Endothelial cell of hepatic sinusoid (primary cell): ENCODE results near the gene SPC25.
"Not testable (repeated sequence)": the region's sequence is repeated elsewhere in the genome, so short reads cannot be mapped to it uniquely, and the experiment has no call there.

Experiments used
- in situ Hi-C: cut with HindIII; loops from 2 replicates; pipeline ENCODE4 v1.10.0; 2017; ENCODE audit warnings: low sequenced_read_pairs

Gene SPC25, protein sequence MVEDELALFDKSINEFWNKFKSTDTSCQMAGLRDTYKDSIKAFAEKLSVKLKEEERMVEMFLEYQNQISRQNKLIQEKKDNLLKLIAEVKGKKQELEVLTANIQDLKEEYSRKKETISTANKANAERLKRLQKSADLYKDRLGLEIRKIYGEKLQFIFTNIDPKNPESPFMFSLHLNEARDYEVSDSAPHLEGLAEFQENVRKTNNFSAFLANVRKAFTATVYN

DNA sequence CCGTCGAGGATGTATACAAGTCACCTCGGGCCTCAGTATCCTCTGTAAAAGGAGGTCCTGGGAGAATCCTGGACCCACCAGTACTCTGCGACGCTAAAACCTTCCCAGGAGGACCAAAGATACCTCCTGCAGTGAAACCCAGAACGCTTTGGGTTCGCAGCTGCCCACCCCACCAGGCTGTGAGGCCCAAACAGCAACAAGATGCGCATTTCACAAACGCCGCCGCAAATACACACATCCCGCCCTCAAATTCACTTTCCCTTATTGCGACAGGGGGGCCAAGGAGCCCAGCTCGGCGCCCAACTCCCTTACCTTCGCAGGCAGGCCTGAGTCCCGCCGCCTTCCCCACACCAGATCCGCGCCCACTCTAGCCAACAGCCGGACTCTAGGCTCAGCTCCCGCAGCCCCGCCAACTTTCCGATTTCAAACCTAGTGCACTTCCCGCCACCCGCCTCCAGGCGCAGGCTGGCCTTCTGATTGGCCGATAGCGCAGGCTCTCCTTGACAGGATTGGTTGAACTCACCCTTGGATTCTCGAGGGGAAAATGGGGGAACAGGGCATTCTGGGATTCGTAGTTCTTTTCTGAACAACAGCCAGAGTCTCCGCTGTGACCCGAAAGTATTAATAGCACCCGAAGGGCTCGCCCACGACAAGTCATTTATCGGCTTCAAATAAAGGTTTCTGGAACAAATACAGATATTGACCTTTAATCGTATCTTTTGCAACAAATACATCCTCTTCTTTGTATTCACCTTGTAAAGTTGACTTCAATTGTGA, at the start of gene SPC25:
Gene SPC25 (minus strand): TSS at position 425 of the 777 bp plus-strand sequence. CDS start 911 bp downstream, outside the sequence.
- in situ Hi-C loops, result no loop called here

DNA sequence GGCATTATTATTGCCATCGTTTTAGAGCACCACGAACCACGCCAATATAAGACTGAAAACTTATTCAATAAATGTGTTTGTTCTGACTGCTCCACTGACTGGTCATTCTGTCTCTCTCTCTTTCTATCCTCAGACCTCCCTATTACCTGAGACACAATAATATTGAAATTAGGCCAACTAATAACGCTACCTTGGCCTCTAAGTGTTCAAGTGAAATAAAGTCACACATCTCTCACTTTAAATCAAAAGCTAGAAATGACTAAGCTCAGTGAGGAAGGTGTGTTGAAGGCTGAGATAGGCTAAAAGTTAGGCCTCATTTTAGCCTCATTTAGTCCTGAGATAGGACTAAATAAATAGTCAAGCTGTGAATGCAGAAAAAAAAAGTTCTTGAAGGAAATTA, 49.7 kb upstream of the SPC25 start:
- in situ Hi-C loops, result no loop called here

DNA sequence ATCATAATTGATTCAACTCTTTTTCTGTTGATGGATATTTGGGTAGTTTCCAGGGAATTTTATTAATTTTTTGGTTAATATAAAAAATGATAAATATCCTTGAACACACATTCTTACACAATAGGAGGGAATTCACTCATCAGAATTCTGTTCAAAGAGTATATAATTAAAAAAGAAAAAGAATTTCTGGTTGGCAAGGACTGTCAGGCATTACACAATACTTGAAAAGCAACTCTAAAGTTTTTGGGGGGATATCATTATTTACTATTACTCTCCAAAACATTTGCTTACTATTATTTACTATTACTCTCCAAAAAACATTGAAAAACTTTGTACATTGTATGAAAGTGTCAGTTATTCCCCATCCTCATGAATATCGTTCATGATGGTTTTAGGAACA, 48.8 kb upstream of the SPC25 start:
- in situ Hi-C loops, result no loop called here

DNA sequence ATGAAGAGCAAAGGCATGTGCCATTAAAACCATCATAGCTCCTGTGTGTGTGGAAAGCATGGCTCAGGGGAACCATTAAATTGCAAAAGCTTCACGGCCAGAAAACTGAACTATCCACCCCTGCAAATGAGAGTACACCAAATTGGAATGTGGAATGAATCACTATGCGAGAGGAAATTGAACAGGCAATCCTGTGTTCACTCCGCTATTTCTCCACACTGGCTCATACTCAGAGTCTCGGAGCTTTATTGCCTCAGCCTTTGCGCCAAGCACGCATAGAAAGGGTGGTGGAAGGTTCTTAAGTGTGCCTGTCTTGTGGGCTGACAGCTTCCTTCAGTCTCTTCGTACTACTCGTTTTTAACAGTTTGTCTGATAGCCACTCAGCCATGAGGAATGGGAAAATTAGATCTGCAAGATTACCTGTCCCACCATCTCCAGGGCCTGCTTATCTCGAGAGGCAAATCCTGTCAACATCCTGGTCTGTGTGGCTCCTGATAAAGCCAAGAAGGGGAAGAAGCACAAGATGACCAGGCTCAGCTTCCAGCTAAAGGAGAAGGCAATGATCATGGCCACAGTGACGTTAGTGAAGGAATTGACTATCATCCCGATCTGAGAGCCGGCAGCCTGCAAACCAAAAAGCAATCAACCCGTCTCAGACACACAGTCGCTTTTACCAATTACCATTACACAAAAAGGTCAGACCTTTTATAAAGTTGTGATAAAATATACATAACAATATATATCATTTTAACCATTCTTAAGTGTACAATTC, 45.8 kb upstream of the SPC25 start:
- in situ Hi-C loops, result no loop called here

DNA sequence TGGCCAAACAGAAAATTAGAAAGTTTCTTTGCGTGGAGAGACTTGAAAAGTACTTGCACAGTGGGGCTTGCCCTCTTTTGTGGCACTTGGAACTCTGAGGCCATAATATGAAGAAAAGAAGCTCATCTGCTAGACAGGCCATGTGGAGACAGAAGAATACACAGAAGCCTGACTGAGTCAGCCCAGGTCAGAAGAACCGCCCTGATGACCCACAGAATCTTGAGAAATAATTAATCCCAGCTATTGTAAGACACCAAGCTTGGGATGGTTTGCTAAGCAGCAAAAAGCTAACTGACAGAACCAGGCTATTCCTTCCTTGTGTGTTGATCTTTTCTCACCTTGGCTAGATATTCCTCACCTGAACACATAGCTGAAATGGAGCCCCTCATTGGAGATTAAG, 44.6 kb upstream of the SPC25 start:
- in situ Hi-C loops, result no loop called here

DNA sequence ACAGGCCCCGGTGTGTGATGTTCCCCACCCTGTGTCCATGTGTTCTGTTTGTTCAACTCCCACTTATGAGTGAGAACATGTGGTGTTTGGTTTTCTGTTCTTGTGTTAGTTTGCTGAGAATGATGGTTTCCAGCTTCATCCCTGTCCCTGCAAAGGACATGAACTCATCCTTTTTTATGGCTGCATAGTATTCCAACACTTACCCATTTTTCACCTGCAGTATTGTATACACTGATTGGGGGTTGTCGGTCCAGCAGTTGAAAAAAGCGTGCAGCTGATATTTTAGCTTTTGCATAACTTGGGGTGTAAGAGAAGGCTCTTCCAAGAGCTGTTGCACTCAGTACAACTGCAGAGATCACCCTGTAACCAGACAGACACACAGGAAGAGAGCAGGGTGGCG, 41.9 kb upstream of the SPC25 start:
- in situ Hi-C loops, result not testable (repeated sequence)

DNA sequence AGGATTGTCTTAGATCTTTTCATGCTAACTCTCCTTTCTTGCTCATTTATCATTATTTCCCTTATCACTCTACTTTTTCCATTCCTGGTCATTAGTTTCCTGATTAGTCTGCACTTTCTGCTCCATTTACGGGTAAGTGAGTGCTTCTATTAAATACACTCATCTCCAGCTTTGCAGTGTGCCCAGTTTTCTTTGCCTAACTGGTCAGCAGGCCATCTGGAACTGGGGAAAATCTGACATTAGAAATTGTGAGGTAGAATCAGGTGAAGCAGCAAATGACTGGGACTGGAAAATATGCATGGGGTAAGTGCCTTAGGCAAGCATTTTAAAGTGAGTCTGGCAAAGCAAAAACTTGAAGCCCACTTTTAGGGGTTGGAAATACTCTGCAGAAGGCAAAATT, 40.0 kb upstream of the SPC25 start:
- in situ Hi-C loops, result no loop called here

DNA sequence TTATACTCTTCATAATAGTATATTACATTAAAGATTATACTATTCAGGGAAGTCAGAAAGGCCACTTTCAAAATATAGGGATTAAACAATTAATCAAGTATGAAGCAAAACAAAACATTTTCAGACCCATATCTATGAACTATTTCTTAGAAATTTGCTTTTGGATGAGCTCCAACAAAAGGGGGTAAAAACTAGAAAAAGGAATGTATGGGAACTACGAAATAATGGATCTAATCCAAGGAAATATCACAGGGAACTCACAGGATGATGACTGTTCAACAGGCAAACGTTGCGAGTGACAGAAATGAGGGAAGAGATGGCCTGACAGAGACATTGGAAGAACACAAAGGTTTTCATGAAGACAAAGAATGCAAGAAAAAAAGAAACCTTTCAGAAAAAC, 38.8 kb upstream of the SPC25 start:
- in situ Hi-C loops, result no loop called here

DNA sequence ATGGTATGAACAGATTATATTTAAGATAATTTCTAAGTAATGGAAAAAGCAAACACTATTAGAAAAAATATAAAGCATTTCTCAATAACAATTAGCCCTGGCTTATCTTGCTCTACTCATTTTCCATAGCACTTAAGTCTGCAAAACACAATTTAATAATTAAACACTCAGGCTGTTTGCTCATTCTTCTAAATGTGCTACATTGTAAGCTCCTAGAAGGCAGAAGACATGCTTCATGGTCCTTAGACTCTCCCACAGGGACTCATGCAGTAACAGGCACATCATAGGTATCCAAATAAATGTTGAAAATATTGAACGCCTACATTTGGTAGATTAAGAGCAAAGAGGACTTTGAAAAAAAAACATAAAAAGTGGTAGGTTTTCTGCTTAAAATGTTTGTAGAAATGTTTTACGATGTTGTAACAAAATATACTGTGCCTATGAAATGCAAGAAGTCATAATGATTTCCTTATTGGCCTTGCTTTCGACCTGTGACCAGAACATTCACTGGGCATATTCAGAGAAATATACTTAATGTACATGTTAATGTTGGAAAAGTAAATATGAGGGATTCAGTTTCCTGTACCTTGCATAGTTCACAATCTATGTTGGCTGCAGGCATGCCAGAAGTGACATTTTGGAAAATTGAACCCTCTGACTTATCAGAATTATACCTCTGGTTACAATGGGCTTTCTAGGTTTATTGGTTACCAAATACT, 38.0 kb upstream of the SPC25 start:
- in situ Hi-C loops, result no loop called here

DNA sequence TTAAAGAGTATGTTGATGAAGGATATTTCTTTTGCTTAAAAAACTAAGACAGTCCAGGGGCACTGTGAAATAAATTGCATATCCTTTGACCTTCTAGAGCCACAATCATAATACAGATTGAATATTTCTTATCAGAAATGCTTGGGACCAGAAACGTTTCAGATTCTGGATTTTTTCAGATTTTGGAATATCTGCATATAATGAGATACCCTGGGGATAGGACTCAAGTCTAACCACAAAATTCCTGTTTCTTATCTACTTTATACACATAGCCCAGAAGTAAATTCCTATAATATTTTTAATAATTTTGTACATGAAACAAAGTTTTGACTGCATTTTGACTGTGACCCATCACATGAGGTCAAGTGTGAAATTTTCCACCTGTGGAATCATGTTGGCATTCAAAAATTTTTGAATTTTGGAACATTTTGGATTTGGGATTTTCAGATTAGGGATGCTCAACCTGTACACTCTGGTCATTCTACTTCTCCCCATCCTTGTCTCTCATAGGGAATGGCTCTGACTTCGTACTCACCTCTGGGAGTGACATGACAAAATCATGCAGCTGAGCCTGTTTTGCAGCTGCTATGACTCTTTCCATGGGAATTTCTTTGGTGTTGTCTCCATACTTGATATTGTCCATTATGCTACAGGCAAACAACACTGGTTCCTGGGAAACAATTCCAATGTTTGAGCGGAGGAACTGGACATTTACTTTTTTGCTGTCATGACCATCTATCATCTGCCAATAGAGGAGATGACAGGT, 36.6 kb upstream of the SPC25 start:
- in situ Hi-C loops, result no loop called here

DNA sequence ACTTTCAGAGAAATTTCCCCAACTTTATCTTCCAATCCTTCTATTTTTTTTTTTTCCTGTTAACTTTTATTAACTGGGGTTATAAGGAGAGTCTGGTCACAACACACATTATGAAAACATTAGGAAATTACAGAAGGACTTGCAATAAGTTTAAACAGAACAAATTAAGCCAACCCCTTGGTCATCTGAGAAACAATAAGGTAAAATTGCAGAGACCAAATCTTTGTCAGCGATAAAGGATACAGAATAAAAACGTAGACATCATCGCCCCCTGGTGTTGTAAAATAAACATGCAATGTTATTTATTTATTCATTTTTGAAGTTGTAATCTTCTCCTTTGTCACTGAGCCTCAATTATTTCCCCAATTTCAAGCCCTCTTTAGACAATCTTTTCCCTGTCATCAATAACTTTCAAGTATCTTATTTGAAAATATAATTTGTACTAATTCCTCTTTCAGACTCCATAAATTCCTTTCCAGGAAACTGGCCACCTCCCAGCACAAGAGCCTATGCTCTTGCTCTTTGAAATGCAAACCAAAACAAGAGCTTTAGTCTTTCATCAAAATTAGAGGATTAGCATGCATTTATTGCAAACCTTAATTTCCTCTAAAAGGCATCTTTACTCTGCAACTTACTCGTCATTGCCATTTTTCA, 30.4 kb upstream of the SPC25 start:
- in situ Hi-C loops, result loop anchor here (25.0 kb wide), 1 partner anchor 583 kb away; no protein-coding TSS in a partner anchor

DNA sequence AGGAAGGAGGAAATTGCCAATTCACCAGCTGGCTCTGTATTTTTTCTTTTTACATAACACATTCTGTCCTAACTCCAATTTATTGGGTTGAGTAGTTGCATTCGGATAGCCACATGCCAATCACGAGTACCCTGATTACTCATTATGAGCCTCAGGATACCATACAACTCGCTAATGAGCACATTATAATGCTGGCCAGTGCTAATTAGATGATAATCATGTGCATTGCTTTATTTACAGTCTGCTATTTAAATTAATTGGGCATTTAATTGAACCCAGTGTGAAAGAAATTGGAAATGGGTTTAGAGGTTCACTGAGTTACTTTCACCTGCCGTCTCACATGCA, 26.1 kb upstream of the SPC25 start:
- in situ Hi-C loops, result loop anchor here (5.0 to 25.0 kb wide), 2 partner anchors 34 to 579 kb away; no protein-coding TSS in a partner anchor

DNA sequence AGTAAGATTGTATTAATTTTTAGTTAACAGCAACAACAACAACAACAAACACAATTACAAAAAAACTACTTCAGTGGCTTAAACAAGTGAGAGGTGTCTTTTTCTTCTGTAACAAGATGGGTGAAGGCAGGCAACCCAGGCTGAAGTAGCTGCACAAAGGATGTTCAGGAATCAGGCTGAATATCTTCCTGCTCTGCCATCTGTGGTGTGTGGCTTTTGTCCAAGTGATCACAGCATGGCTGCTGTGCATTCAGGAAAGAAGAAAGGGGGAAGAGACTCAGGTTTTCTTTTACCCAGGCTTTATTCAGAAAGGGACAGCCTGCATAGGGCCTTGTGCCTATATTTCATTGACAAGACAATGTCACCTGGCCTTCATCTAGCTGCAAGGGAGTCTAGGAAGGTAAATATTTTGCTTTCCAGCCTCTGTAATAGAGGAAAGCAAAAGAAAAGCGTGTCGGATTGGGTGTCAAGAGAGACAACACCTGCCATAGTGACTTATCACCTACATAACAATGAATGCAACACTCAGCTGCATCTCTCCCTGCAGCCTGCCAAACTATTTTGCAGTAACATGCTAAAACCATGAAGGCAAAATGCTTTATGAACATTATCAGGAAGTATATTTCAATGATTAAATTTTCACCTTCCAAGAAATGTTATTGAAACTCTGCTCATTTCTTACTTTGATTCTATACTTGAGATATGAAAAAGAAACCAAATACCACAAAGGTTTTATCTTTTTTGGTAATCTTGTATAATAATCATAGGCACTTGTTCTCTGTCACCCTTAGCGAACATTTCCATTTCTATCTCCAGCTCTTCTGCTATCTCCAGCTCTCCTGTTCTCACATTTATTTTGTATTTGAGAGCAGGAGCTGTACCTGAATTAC, 25.5 kb upstream of the SPC25 start:
- in situ Hi-C loops, result loop anchor here (5.0 to 25.0 kb wide), 2 partner anchors 33 to 578 kb away; no protein-coding TSS in a partner anchor

DNA sequence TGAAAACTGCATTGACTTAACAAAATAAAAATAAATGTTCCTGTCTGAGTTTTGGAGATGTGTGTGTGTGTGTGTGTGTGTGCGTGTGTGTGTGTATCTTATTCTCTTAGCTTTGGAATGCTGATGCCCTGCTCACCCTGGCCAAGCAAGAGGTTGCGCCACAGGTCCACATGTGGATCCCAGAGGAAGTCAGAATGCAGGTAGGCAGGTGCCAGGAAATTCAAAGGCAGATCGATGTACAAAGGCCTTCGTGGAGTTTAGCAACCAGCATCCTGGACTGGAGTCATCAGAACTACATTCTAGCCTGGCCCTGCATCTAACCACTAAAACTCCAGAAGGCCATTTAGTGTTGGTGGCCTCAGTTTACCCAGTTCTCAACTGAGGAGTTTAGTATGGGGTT, 23.3 kb upstream of the SPC25 start:
- in situ Hi-C loops, result loop anchor here (25.0 kb wide), 1 partner anchor 576 kb away; no protein-coding TSS in a partner anchor

DNA sequence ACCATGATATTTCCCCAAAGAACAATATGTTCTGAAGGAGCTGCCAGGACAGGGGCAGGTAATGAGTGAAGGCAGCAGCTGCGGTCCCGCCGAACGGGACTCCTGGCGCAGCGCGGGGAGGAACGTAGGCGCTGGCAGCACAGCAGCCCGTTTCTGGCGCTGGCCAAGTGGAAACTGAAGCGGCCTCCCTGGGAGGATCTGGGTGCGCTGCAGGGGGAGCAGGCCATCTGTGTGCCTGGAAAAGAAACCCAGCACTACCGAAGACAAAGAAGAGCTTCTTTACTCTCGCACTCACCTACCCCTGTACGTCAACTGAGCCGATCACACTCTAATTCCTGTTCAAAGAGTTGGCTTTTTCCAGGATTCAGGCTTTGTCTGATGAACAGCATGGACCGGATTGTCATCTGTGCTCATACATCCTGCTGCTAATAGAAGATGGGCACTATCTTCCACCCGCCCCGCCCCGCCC, 22.7 kb upstream of the SPC25 start:
- in situ Hi-C loops, result loop anchor here (25.0 kb wide), 1 partner anchor 576 kb away; no protein-coding TSS in a partner anchor

DNA sequence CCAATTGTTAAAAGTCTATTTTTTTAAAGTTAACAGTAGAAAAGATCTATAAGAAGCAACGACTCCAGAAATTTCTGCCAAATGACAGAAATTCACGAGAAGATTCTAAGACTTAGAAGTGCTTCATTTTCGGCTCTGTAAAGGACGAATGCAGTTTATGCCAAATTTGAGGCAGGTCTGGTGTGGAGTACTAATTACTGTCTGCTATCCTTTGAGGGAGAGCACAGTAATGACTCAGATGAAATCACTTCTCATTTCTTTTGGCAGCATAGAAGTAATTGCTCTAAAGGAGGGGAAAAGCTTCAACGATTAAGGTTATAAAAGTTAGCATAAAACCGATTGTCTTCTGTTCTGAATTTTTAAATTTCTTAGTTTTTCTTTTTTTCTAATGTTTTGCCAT, 22.2 kb upstream of the SPC25 start:
- in situ Hi-C loops, result loop anchor here (25.0 kb wide), 1 partner anchor 575 kb away; no protein-coding TSS in a partner anchor

DNA sequence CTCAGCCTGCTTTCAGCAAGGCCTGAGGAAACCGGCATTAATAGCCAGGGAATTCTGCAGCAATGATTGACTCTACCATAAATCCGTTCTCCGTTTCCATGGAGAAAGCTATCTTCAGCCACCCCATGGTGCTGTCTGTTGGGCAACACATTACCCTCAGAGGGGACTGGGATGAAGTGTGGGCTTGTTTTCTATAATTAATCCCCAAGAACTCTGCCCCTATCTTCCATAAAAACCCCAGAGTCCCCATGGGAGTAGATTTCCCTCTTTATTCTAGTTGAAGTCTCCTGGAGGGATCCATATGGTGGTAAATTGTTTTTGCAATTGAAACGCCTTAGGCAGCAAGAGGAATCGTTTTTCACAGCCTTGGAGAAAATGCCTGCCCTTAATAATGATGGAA, 20.1 kb upstream of the SPC25 start:
- in situ Hi-C loops, result loop anchor here (25.0 kb wide), 1 partner anchor 573 kb away; no protein-coding TSS in a partner anchor

DNA sequence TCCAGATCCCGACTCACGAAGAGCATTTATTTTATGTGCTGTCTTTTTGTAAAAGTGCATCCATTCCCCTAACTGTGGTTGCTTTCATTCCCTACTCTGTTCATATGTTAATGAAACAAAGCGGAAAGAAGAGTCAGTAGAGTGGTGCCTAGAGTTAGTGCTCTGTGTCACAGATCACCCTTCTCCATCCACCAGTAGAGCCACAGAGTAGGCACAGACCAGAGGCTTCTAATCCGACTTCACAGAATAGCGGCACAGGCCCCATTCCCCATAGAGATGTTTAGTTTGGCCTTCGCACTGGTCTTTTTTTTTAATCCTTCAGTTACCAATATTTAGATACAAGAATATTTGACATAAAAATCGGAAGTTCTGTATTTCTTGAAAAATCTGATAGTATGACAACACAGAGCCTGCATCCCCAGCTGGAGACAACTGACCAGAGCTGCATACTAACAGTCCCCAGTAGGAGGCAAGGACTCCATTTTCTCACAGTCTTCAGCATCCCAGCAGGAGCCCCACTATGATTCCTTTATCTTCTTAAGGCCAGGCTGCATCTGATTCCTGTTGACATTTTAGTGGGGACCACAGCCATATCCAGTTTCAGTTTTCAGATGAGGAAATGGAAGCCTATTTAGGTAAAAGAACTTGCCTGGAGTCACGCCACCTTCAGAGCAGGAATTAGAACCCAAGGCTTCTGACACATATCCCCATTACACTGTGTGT, 17.9 kb upstream of the SPC25 start:
- in situ Hi-C loops, result loop anchor here (25.0 kb wide), 1 partner anchor 571 kb away; no protein-coding TSS in a partner anchor
